HEK293 (cell line): ENCODE measurements around the gene C16orf92.

Experiments
- MYNN ChIP-seq: fragments of 450-650 bp; formaldehyde crosslinking; IDR thresholded peaks from 2 replicates; pipeline ENCODE4 v1.5.1; 2016; ENCODE audit warnings: missing biosample characterization, missing genetic modification characterization, borderline replicate concordance
- PRDM1 ChIP-seq: fragments of 450-650 bp; formaldehyde crosslinking; IDR thresholded peaks from 2 replicates; pipeline ENCODE4; 2016; ENCODE audit warnings: missing biosample characterization, missing genetic modification characterization
- PRDM6 ChIP-seq: fragments of 450-650 bp; formaldehyde crosslinking; IDR thresholded peaks from 2 replicates; pipeline ENCODE4 v1.5.1; 2017; ENCODE audit warnings: missing biosample characterization, missing genetic modification characterization
- SCRT1 ChIP-seq: fragments of 450-650 bp; formaldehyde crosslinking; IDR thresholded peaks from 2 replicates; pipeline ENCODE4 v1.5.1; 2016; ENCODE audit warnings: missing biosample characterization, missing genetic modification characterization, borderline replicate concordance
- TRIM28 ChIP-seq: IDR thresholded peaks from 2 replicates; pipeline ENCODE4 v1.6.1; 2011; ENCODE audit warnings: low read length, control low read depth, borderline replicate concordance
- ZBTB11 ChIP-seq: fragments of 450-650 bp; formaldehyde crosslinking; conservative IDR thresholded peaks from 2 replicates; pipeline ENCODE4 v1.5.1; 2016; ENCODE audit warnings: low read depth, missing biosample characterization, missing genetic modification characterization
- ZBTB48 ChIP-seq: fragments of 450-650 bp; formaldehyde crosslinking; IDR thresholded peaks from 2 replicates; pipeline ENCODE4 v1.5.1; 2016; ENCODE audit warnings: missing biosample characterization, missing genetic modification characterization
- ZBTB49 ChIP-seq: fragments of 450-650 bp; formaldehyde crosslinking; IDR thresholded peaks from 2 replicates; pipeline ENCODE4 v1.5.1; 2016; ENCODE audit warnings: missing biosample characterization, missing genetic modification characterization, low read depth
- ZNF133 ChIP-seq: fragments of 450-650 bp; formaldehyde crosslinking; IDR thresholded peaks from 2 replicates; pipeline ENCODE4 v1.5.1; 2016; ENCODE audit warnings: missing biosample characterization, missing genetic modification characterization
- ZNF175 ChIP-seq: fragments of 450-650 bp; formaldehyde crosslinking; IDR thresholded peaks from 2 replicates; pipeline ENCODE4 v1.5.1; 2016; ENCODE audit warnings: missing biosample characterization, missing genetic modification characterization
- ZNF2 ChIP-seq: fragments of 450-650 bp; formaldehyde crosslinking; IDR thresholded peaks from 2 replicates; pipeline ENCODE4 v1.5.1; 2016; ENCODE audit warnings: missing biosample characterization, missing genetic modification characterization
- ZNF26 ChIP-seq: fragments of 450-650 bp; formaldehyde crosslinking; IDR thresholded peaks from 2 replicates; pipeline ENCODE4 v1.5.1; 2016; ENCODE audit warnings: missing biosample characterization, missing genetic modification characterization
- ZNF280C ChIP-seq: fragments of 450-650 bp; formaldehyde crosslinking; IDR thresholded peaks from 2 replicates; pipeline ENCODE4 v1.5.1; 2016; ENCODE audit warnings: missing biosample characterization, missing genetic modification characterization
- ZNF37A ChIP-seq: fragments of 450-650 bp; IDR thresholded peaks from 2 replicates; pipeline ENCODE4 v1.5.1; 2018; ENCODE audit warnings: missing biosample characterization, missing genetic modification characterization
- ZNF510 ChIP-seq: fragments of 450-650 bp; formaldehyde crosslinking; IDR thresholded peaks from 2 replicates; pipeline ENCODE4 v1.5.1; 2018; ENCODE audit warnings: mild to moderate bottlenecking, missing genetic modification characterization, missing biosample characterization; ENCODE audit not compliant: insufficient replicate concordance
- ZNF514 ChIP-seq: fragments of 450-650 bp; formaldehyde crosslinking; IDR thresholded peaks from 2 replicates; pipeline ENCODE4 v1.5.1; 2016; ENCODE audit warnings: missing biosample characterization, missing genetic modification characterization
- ZNF548 ChIP-seq: fragments of 450-650 bp; formaldehyde crosslinking; IDR thresholded peaks from 2 replicates; pipeline ENCODE4 v1.5.1; 2016; ENCODE audit warnings: missing biosample characterization, missing genetic modification characterization
- ZNF560 ChIP-seq: fragments of 450-650 bp; formaldehyde crosslinking; IDR thresholded peaks from 2 replicates; pipeline ENCODE4 v1.5.1; 2017; ENCODE audit warnings: missing biosample characterization, missing genetic modification characterization, borderline replicate concordance
- ZNF561 ChIP-seq: fragments of 450-650 bp; IDR thresholded peaks from 2 replicates; pipeline ENCODE4 v1.5.1; 2018; ENCODE audit warnings: missing biosample characterization, missing genetic modification characterization, borderline replicate concordance
- ZNF571 ChIP-seq: fragments of 450-650 bp; formaldehyde crosslinking; IDR thresholded peaks from 2 replicates; pipeline ENCODE4 v1.5.0; 2017; ENCODE audit warnings: missing biosample characterization, missing genetic modification characterization
- ZNF610 ChIP-seq: fragments of 450-650 bp; formaldehyde crosslinking; IDR thresholded peaks from 2 replicates; pipeline ENCODE4 v1.5.1; 2016; ENCODE audit warnings: missing biosample characterization, missing genetic modification characterization, borderline replicate concordance
- ZNF654 ChIP-seq: fragments of 450-650 bp; formaldehyde crosslinking; IDR thresholded peaks from 2 replicates; pipeline ENCODE4 v1.5.1; 2016; ENCODE audit warnings: low read depth, missing biosample characterization, missing genetic modification characterization
- ZNF660 ChIP-seq: fragments of 450-650 bp; IDR thresholded peaks from 2 replicates; pipeline ENCODE4 v1.5.1; 2018; ENCODE audit warnings: missing biosample characterization, mild to moderate bottlenecking, missing genetic modification characterization
- ZNF747 ChIP-seq: fragments of 450-650 bp; formaldehyde crosslinking; IDR thresholded peaks from 2 replicates; pipeline ENCODE4 v1.5.1; 2016; ENCODE audit warnings: missing biosample characterization, missing genetic modification characterization
- ZNF76 ChIP-seq: fragments of 450-650 bp; formaldehyde crosslinking; IDR thresholded peaks from 2 replicates; pipeline ENCODE4; 2016; ENCODE audit warnings: low read depth, missing biosample characterization, missing genetic modification characterization, borderline replicate concordance
- ZNF777 ChIP-seq: fragments of 450-650 bp; formaldehyde crosslinking; IDR thresholded peaks from 2 replicates; pipeline ENCODE4 v1.5.1; 2017; ENCODE audit warnings: missing biosample characterization, missing genetic modification characterization, borderline replicate concordance
- ZSCAN18 ChIP-seq: fragments of 450-650 bp; formaldehyde crosslinking; IDR thresholded peaks from 2 replicates; pipeline ENCODE4 v1.5.1; 2016; ENCODE audit warnings: missing biosample characterization, missing genetic modification characterization

Gene C16orf92

GRCh38 chr16:30052671-30053372, 29.8 kb downstream of the C16orf92 start (continued):
- TF ChIP-seq ZBTB49 (no peak), ZBTB11 (tag by site-specific recombination) (peak; percentile 93), ZBTB48 (tag by site-specific recombination) (peak; percentile 17; the same call in 1 of the 2 replicates), ZNF175 (tag by site-specific recombination) (no peak), ZNF777 (tag by site-specific recombination) (peak; percentile 54; the same call in 1 of the 2 replicates), ZNF660 (tag by site-specific recombination) (no peak; the same call in 1 of the 2 replicates), ZNF133 (tag by site-specific recombination) (0 out of 2 replicates have a peak, but pooled peaks have one; percentile 6), TRIM28 (no peak), ZNF571 (tag by site-specific recombination) (no peak), ZNF654 (tag by site-specific recombination) (peak; percentile 67), ZNF510 (tag by site-specific recombination) (no peak), ZNF514 (tag by site-specific recombination) (peak; percentile 96), SCRT1 (tag by site-specific recombination) (no peak), ZNF548 (no peak), ZNF280C (tag by site-specific recombination) (no peak), ZNF610 (tag by site-specific recombination) (peak; percentile 88), ZNF560 (peak; percentile 99), ZNF2 (tag by site-specific recombination) (peak; percentile 92), ZNF561 (peak; percentile 95), ZSCAN18 (tag by site-specific recombination) (peak; percentile 61; the same call in 1 of the 2 replicates), ZNF76 (tag by site-specific recombination) (peak; percentile 80), ZNF747 (no peak), ZNF37A (no peak), PRDM1 (peak; percentile 76; the same call in 1 of the 2 replicates), PRDM6 (tag by site-specific recombination) (no peak), ZNF26 (tag by site-specific recombination) (no peak), MYNN (tag by site-specific recombination) (peak; percentile 41)
